ENCODE data around the gene KIAA0930. TPM values are rescaled to one million over a fixed set of nuclear protein-coding genes. Genes with fewer than 3 reads are reported as not detected.
"Not testable (repeated sequence)": the region's sequence is repeated elsewhere in the genome, so short reads cannot be mapped to it uniquely, and the experiment has no call there.

Gene KIAA0930
- total RNA-seq, 1 donor from 2014 or later, result 107 TPM

GRCh38 chr22:45278125-45278524 is 37.4 kb upstream of the KIAA0930 start:
- H3K27ac Mint-ChIP-seq (ENCODE audit: unreplicated experiment), result no peak overlapping the region
- H3K9me3 Mint-ChIP-seq (ENCODE audit: unreplicated experiment), result peaks cover 2% of the 10 kb centered on the region
- Histone ChIP-seq H4K20me1 (ENCODE audit: insufficient read depth, low read length) (no peaks in the 10 kb centered on the region), H3K9me3 (ENCODE audit: insufficient read depth, low read depth, low read length) (no peaks in the 10 kb centered on the region), H3K36me3 (ENCODE audit: insufficient read depth, low read length) (no peaks in the 10 kb centered on the region), H2AFZ (ENCODE audit: low read depth, low read length) (no peak overlapping the region), H3K4me2 (ENCODE audit: low read length) (no peak overlapping the region), H3K27ac (ENCODE audit: low read depth, low read length) (no peak overlapping the region), H3K79me2 (ENCODE audit: insufficient read depth, low read length) (no peaks in the 10 kb centered on the region), H3K4me3 (ENCODE audit: insufficient read depth, low read depth, low read length) (no peak overlapping the region), H3K27me3 (ENCODE audit: insufficient read depth, low read length) (peaks cover 8% of the 10 kb centered on the region), H3K4me1 (ENCODE audit: insufficient read depth, low read length) (no peaks in the 10 kb centered on the region), H3K9ac (ENCODE audit: low read length) (no peak overlapping the region)
- DNase-seq (ENCODE audit: low read depth) (no peak), FAIRE-seq (no peak)
- H3K27me3 Mint-ChIP-seq (ENCODE audit: low read depth, unreplicated experiment), result peaks cover 29% of the 10 kb centered on the region
- peak overlapping the region; percentile 37 for H3K4me3 Mint-ChIP-seq (ENCODE audit: unreplicated experiment)
- TF ChIP-seq EZH2 (IDR thresholded peaks at IDR 0.05; ENCODE audit: insufficient read depth, low read length), result no peak
- TF ChIP-seq CTCF (IDR thresholded peaks at IDR 0.05; ENCODE audit: insufficient read depth, low read depth, low read length), result no peak
- H3K4me1 Mint-ChIP-seq (ENCODE audit: low read depth, unreplicated experiment), result peaks cover 2% of the 10 kb centered on the region
- H3K36me3 Mint-ChIP-seq (ENCODE audit: low read depth, unreplicated experiment), result no peaks in the 10 kb centered on the region

- not testable (repeated sequence) for H3K27ac Mint-ChIP-seq (ENCODE audit: unreplicated experiment); H3K79me2 ChIP-seq (ENCODE audit: insufficient read depth, low read length); FAIRE-seq; DNase-seq (ENCODE audit: low read depth); H3K36me3 ChIP-seq (ENCODE audit: insufficient read depth, low read length); H3K9ac ChIP-seq (ENCODE audit: low read length); H3K9me3 ChIP-seq (ENCODE audit: insufficient read depth, low read depth, low read length); H3K9me3 Mint-ChIP-seq (ENCODE audit: unreplicated experiment); H3K27me3 ChIP-seq (ENCODE audit: insufficient read depth, low read length); H3K4me2 ChIP-seq (ENCODE audit: low read length); H3K4me1 Mint-ChIP-seq (ENCODE audit: low read depth, unreplicated experiment); H3K4me3 ChIP-seq (ENCODE audit: insufficient read depth, low read depth, low read length); H2AFZ ChIP-seq (ENCODE audit: low read depth, low read length); H3K4me1 ChIP-seq (ENCODE audit: insufficient read depth, low read length); H3K4me3 Mint-ChIP-seq (ENCODE audit: unreplicated experiment); H4K20me1 ChIP-seq (ENCODE audit: insufficient read depth, low read length); H3K36me3 Mint-ChIP-seq (ENCODE audit: low read depth, unreplicated experiment); H3K27ac ChIP-seq (ENCODE audit: low read depth, low read length)
- H3K27me3 Mint-ChIP-seq (ENCODE audit: low read depth, unreplicated experiment), result peaks cover 28% of the 10 kb centered on the region
Measured at GRCh38 chr22:45277720-45278119, 37.0 kb upstream of the KIAA0930 start.

GRCh38 chr22:45276507-45277105 is 35.9 kb upstream of the KIAA0930 start:
- H3K27me3 ChIP-seq (ENCODE audit: insufficient read depth, low read length), result peaks cover 5% of the 10 kb centered on the region
- H3K9me3 ChIP-seq (ENCODE audit: insufficient read depth, low read depth, low read length), result no peaks in the 10 kb centered on the region
- Mint-ChIP-seq H3K9me3 (ENCODE audit: unreplicated experiment) (peaks cover 2% of the 10 kb centered on the region), H3K4me3 (ENCODE audit: unreplicated experiment) (no peak overlapping the region), H3K4me1 (ENCODE audit: low read depth, unreplicated experiment) (peaks cover 6% of the 10 kb centered on the region), H3K27ac (ENCODE audit: unreplicated experiment) (no peak overlapping the region), H3K36me3 (ENCODE audit: low read depth, unreplicated experiment) (no peaks in the 10 kb centered on the region), H3K27me3 (ENCODE audit: low read depth, unreplicated experiment) (peaks cover 25% of the 10 kb centered on the region)
- H3K4me2 ChIP-seq (ENCODE audit: low read length), result no peak overlapping the region
- H3K27ac ChIP-seq (ENCODE audit: low read depth, low read length), result no peak overlapping the region
- no peak for DNase-seq (ENCODE audit: low read depth)
- FAIRE-seq, result no peak
- no peak overlapping the region for H3K9ac ChIP-seq (ENCODE audit: low read length)
- H4K20me1 ChIP-seq (ENCODE audit: insufficient read depth, low read length), result no peaks in the 10 kb centered on the region
- no peaks in the 10 kb centered on the region for H3K36me3 ChIP-seq (ENCODE audit: insufficient read depth, low read length)
- TF ChIP-seq EZH2 (IDR thresholded peaks at IDR 0.05; ENCODE audit: insufficient read depth, low read length) (no peak), CTCF (IDR thresholded peaks at IDR 0.05; ENCODE audit: insufficient read depth, low read depth, low read length) (no peak)
- no peak overlapping the region for H2AFZ ChIP-seq (ENCODE audit: low read depth, low read length)
- H3K4me3 ChIP-seq (ENCODE audit: insufficient read depth, low read depth, low read length), result no peak overlapping the region
- no peaks in the 10 kb centered on the region for H3K79me2 ChIP-seq (ENCODE audit: insufficient read depth, low read length)
- H3K4me1 ChIP-seq (ENCODE audit: insufficient read depth, low read length), result no peaks in the 10 kb centered on the region

All from astrocyte (in vitro differentiated cells and primary cell).